CD4-positive, alpha-beta T cell (primary cell): ENCODE measurements around the gene NMT2. TPM values are rescaled to one million over a fixed set of nuclear protein-coding genes. Genes with fewer than 3 reads are reported as not detected.
"Not testable (repeated sequence)": the region's sequence is repeated elsewhere in the genome, so short reads cannot be mapped to it uniquely, and the experiment has no call there.

Source experiments
- ATAC-seq: fragments of 200-7000 bp; cut with Tn5 transposase; one replicate; pipeline ENCODE4 v1.10.0; 2022; ENCODE audit warnings: mild to moderate bottlenecking; ENCODE audit not compliant: poor library complexity
- CTCF ChIA-PET: fragments of 350-600 bp; sonication (Branson Sonifier 250); formaldehyde crosslinking; loops from one replicate; lab custom pipeline; 2021; ENCODE audit warnings: antibody characterized with exemption, inconsistent platforms; lab: Charles Lee
- POLR2A ChIA-PET: fragments of 350-600 bp; sonication (Branson Sonifier 250); formaldehyde crosslinking; loops from one replicate; lab custom pipeline; 2021; ENCODE audit warnings: antibody characterized with exemption, inconsistent platforms; lab: Charles Lee
- DNase-seq, 14 experiments: peaks; one replicate each; pipeline ENCODE4 v3.0.0-alpha.2; 2013 to 2020; ENCODE audit warnings: mixed read lengths in 2 of 14
- H3K27ac ChIP-seq, 2 donors: one replicate each; pipeline versions ENCODE4 v1.5.1 to v1.7.0; 2013; ENCODE audit warnings: low read length in 2 of 2, low read depth in 1 of 2, mild to moderate bottlenecking in 1 of 2
- H3K27me3 ChIP-seq, 2 experiments: 1 replicate in 1 of 2; 2 replicates in 1 of 2; pipeline versions ENCODE4 v1.6.1 to v1.7.0; 2013; ENCODE audit warnings: low read length in 2 of 2, control low read depth in 1 of 2, mild to moderate bottlenecking in 1 of 2, moderate library complexity in 1 of 2; ENCODE audit not compliant: insufficient read depth in 2 of 2, control insufficient read depth in 1 of 2
- H3K36me3 ChIP-seq: one replicate; pipeline ENCODE4 v1.6.1; 2013; ENCODE audit warnings: low read length, control low read depth; ENCODE audit not compliant: insufficient read depth
- H3K4me1 ChIP-seq: one replicate; pipeline ENCODE4 v1.6.1; 2013; ENCODE audit warnings: low read length, control low read depth; ENCODE audit not compliant: insufficient read depth
- H3K4me3 ChIP-seq: one replicate; pipeline ENCODE4 v1.5.1; 2013; ENCODE audit warnings: mild to moderate bottlenecking, low read length, moderate library complexity
- H3K9me3 ChIP-seq, 2 experiments: 1 replicate in 1 of 2; 2 replicates in 1 of 2; pipeline versions ENCODE4 v1.6.1 to v1.7.0; 2013; ENCODE audit warnings: low read length in 2 of 2, mild to moderate bottlenecking in 2 of 2, control low read depth in 1 of 2, moderate library complexity in 1 of 2; ENCODE audit not compliant: control insufficient read depth in 1 of 2, insufficient read depth in 1 of 2
- H3K27ac Mint-ChIP-seq: one replicate; pipeline ENCODE4 v1.8.0; 2020; ENCODE audit warnings: mixed read lengths
- H3K27me3 Mint-ChIP-seq: one replicate; pipeline ENCODE4 v1.8.0; 2021; ENCODE audit warnings: mixed read lengths
- H3K36me3 Mint-ChIP-seq: one replicate; pipeline ENCODE4 v1.8.0; 2021; ENCODE audit warnings: low read depth, mixed read lengths
- H3K4me1 Mint-ChIP-seq: one replicate; pipeline ENCODE4 v1.8.0; 2021; ENCODE audit warnings: low read depth, mixed read lengths
- H3K4me3 Mint-ChIP-seq: one replicate; pipeline ENCODE4 v1.8.0; 2020; ENCODE audit warnings: mild to moderate bottlenecking, mixed read lengths
- H3K9me3 Mint-ChIP-seq: one replicate; pipeline ENCODE4 v1.8.0; 2020; ENCODE audit warnings: mixed read lengths
- intact Hi-C, 2 experiments: fragments of 100-400 bp; cut with DNase I in 1 of 2; cut with micrococcal nuclease in 1 of 2; formaldehyde crosslinking; loops; one replicate each; pipeline versions ENCODE4 v1.15.1 to v1.9.0; 2023 to 2025; cut with DNase I, micrococcal nuclease
- total RNA-seq, 174 experiments: library from RNA in 2 of 174; stranded (reverse) in 2 of 174; gene quantifications; one replicate each; pipeline ENCODE4 v1.2.3 and lab custom pipeline; 2021 to 2026
- TF ChIP-seq, protein P1 (sequence below): fragments of 200-600 bp; IDR thresholded peaks from one replicate; pipeline ENCODE4 v1.8.0; 2022; ENCODE audit warnings: antibody characterized with exemption, mild to moderate bottlenecking

NMT2 gene
- total RNA-seq, 2 experiments from 2014 or later = 23.4 to 28.1 TPM

GRCh38 chr10:15209827-15210509 lies 41.5 kb upstream of the NMT2 start:
- H3K9me3 ChIP-seq = peaks cover 0 to 6% of the 10 kb centered on the region in 2 experiments
- no peaks in the 10 kb centered on the region for H3K27me3 ChIP-seq
- intact Hi-C loops = loop anchor here (1.0 to 5.0 kb wide), 4 partner anchors 38 to 162 kb away; partner anchors contain the start of genes FAM171A1 (in 2 of the 2) and NMT2 (in 1 of the 2)
- peaks cover 56% of the 10 kb centered on the region for H3K4me1 ChIP-seq
- POLR2A ChIA-PET = interaction anchor here (0.7 to 4.3 kb wide), 4 partner anchors 18 to 41 kb away, joined by 3 to 40 read pairs (median 5); partner anchors contain the start of gene NMT2
- Mint-ChIP-seq H3K9me3 (no peaks in the 10 kb centered on the region), H3K27me3 (no peaks in the 10 kb centered on the region), H3K27ac (peak overlapping the region; percentile 98), H3K36me3 (peaks cover 20% of the 10 kb centered on the region), H3K4me1 (peaks cover 60% of the 10 kb centered on the region), H3K4me3 (peak overlapping the region; percentile 72)
- TF ChIP-seq, protein P1, sequence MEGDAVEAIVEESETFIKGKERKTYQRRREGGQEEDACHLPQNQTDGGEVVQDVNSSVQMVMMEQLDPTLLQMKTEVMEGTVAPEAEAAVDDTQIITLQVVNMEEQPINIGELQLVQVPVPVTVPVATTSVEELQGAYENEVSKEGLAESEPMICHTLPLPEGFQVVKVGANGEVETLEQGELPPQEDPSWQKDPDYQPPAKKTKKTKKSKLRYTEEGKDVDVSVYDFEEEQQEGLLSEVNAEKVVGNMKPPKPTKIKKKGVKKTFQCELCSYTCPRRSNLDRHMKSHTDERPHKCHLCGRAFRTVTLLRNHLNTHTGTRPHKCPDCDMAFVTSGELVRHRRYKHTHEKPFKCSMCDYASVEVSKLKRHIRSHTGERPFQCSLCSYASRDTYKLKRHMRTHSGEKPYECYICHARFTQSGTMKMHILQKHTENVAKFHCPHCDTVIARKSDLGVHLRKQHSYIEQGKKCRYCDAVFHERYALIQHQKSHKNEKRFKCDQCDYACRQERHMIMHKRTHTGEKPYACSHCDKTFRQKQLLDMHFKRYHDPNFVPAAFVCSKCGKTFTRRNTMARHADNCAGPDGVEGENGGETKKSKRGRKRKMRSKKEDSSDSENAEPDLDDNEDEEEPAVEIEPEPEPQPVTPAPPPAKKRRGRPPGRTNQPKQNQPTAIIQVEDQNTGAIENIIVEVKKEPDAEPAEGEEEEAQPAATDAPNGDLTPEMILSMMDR = peak; percentile 88
- H3K36me3 ChIP-seq = peaks cover 9% of the 10 kb centered on the region
- DNase-seq (peak; percentile 65 to 94 (median 78)), ATAC-seq (peak; percentile 54)
- peak overlapping the region; percentile 11 for H3K4me3 ChIP-seq
- CTCF ChIA-PET = interaction anchor here (1.0 to 1.8 kb wide), 4 partner anchors 42 to 124 kb away, joined by 3 to 9 read pairs (median 4); partner anchors contain the start of gene NMT2
- H3K27ac ChIP-seq = no peak overlapping the region

DNA sequence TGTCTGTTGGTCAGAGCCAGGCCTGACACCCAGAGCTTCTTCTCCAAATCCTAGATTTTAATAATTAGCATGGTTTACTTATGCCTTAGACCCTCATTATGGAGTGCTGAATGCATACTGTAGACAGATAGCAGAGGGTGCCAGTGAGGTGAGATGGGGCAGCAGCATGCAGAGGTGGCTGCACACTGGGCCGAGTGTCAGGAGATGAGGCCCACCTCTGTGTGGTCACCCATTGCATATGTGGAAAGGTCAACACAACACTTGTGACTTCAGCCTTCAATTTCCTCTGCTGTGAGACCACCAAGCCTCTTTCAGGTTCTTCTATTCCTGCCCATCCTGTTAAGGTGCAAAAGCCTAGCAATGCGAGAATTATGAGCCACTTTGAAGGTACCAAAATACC lies 39.7 kb upstream of the NMT2 start:
- no peaks in the 10 kb centered on the region for H3K9me3 Mint-ChIP-seq
- H3K4me1 ChIP-seq = peaks cover 61% of the 10 kb centered on the region
- peaks cover under 1% of the 10 kb centered on the region for H3K36me3 ChIP-seq
- ATAC-seq (peak; percentile 6), DNase-seq (peak in 1 of 14 experiments; percentile 20)
- intact Hi-C loops = loop anchor here in 1 of 2 experiments (5.0 kb wide), 1 partner anchor 164 kb away; the partner anchor contains the start of gene FAM171A1
- peaks cover 15% of the 10 kb centered on the region for H3K36me3 Mint-ChIP-seq
- ChIA-PET POLR2A (interaction anchor here (0.5 to 4.3 kb wide), 3 partner anchors 11 to 40 kb away, joined by 3 to 40 read pairs (median 7); partner anchors contain the start of gene NMT2), CTCF (interaction anchor here (1.3 to 1.4 kb wide), 2 partner anchors 40 to 44 kb away, joined by 3 to 4 read pairs; partner anchors contain the start of gene NMT2)
- H3K27ac ChIP-seq = peak overlapping the region; percentile 75 to 82
- H3K9me3 ChIP-seq = peaks cover 0 to 6% of the 10 kb centered on the region in 2 experiments
- no peaks in the 10 kb centered on the region for H3K27me3 Mint-ChIP-seq
- H3K27ac Mint-ChIP-seq = peak overlapping the region; percentile 98
- H3K27me3 ChIP-seq = no peaks in the 10 kb centered on the region
- TF ChIP-seq, protein P1 = no peak
- H3K4me1 Mint-ChIP-seq = peaks cover 65% of the 10 kb centered on the region
- peak overlapping the region; percentile 85 for H3K4me3 Mint-ChIP-seq
- H3K4me3 ChIP-seq = no peak overlapping the region

DNA sequence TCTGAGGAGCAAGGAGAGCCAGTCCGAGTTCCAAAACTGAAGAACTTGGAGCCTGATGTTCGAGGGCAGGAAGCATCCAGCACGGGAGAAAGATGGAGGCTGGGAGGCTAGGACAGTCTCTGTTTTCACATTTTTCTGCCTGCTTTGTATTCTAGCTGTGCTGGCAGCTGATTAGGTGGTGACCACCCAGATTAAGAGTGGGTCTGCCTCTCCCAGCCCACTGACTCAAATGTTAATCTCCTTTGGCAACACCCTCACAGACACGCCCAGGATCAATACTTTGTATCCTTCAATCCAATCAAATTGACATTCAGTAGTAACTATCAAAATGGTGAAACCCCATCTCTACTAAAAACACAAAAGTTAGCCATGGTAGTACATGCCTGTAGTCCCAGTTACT lies 38.9 kb upstream of the NMT2 start:
- H3K27ac ChIP-seq = peak overlapping the region; percentile 75 to 82

More for the DNA sequence above, 38.9 kb upstream of the NMT2 start:
- peak overlapping the region; percentile 98 for H3K27ac Mint-ChIP-seq
- H3K27me3 ChIP-seq, H3K9me3 ChIP-seq, H3K36me3 ChIP-seq, DNase-seq, H3K4me3 ChIP-seq, ATAC-seq, H3K9me3 Mint-ChIP-seq, H3K27me3 Mint-ChIP-seq, H3K36me3 Mint-ChIP-seq: not testable (repeated sequence)
- H3K4me1 Mint-ChIP-seq = peaks cover 73% of the 10 kb centered on the region
- POLR2A ChIA-PET = interaction anchor here (0.5 to 4.3 kb wide), 3 partner anchors 10 to 39 kb away, joined by 3 to 40 read pairs (median 7); partner anchors contain the start of gene NMT2
- intact Hi-C loops = loop anchor here in 1 of 2 experiments (5.0 kb wide), 1 partner anchor 165 kb away; the partner anchor contains the start of gene FAM171A1
- peaks cover 67% of the 10 kb centered on the region for H3K4me1 ChIP-seq
- H3K4me3 Mint-ChIP-seq = peak overlapping the region; percentile 38
- CTCF ChIA-PET = interaction anchor here (1.4 kb wide), 1 partner anchor 39 kb away, joined by 4 read pairs; the partner anchor contains the start of gene NMT2
